HG02884 (cell line): Measurements from ENCODE around the gene RAD23B.
"Not testable (repeated sequence)": the region's sequence is repeated elsewhere in the genome, so short reads cannot be mapped to it uniquely, and the experiment has no call there.

ENCODE experiments used
- ATAC-seq: cut with Tn5 transposase; IDR thresholded peaks from one replicate; pipeline ENCODE4 v1.9.1; 2021; ENCODE audit warnings: mild to moderate bottlenecking, moderate library complexity; ENCODE audit not compliant: unreplicated experiment

Gene RAD23B

DNA sequence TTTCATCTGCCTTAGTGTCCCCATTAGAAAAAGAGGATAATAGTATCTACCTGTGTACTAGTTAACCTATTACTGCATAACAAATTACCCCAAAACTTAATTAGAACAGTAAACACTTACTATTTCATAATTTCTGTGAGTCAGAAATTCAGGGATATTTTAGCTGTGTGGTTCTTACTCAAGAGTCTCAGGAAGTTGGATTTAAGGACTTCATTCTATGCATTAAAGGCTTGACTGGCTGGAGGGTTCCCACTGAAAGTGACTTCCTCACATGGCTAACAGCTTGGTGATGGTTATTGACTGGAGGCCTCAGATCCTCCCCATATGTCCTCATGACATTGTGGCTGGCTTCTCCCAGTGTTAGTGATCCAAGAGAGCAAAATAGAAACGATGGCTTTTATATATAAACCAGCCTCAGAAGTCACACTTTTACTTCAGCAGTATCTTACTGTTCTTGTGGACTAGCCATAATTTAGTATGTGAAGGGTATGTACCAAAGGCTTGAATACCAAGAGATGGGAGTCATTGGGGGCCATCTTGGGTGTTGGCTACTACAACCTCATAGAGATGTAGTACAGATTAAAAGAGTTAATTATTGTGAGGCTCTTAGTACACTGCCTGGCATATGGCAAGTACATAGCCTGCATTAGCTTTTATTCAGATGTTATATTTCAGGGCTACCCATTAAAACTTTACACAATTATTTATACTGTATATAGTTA, 9.9 kb downstream of the RAD23B start:
- ATAC-seq = no peak

DNA sequence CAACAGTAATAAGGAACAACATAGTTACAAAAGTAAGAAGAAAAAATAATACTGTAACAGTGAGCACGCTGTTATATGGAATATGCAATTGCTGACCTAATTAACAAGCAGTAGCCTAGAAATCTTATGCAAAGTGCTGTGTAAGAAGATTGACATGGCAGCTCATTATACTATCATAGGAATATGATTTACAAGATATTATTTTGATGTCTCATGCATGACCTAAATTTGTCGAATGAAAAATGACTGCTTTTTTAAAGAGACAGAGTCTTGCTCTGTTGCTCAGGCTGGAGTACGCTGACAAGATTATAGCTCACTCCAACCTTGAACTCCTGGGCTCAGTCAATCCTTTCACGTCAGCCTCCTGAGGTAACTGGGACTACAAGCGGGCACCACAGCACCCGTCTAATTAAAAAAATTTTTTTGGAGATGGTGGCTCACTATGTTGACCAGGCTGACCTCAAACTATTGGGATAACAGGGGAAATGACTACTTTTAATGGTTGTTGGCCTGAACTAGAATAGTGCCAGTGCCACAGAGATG, 10.5 kb downstream of the RAD23B start:
- no peak for ATAC-seq

DNA sequence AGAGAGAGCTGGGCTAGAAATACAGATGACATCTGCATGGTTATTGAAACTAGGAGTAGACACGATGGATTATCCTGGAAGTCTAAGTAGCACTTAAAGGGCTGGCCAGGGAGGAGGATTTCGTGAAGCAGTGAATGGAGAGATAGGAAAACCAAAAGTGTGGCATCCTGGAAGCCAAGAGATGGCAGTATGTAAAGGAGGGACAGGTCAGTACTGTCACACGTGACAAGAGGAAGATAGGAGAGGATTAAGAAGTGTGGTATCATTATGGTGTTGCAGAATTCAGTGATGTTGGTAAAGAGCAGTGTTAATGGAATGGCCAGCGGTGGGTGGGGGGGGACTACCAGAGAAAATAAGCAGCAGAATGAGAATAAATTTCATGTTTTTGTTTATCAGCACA, 11.7 kb downstream of the RAD23B start:
- no peak for ATAC-seq

DNA sequence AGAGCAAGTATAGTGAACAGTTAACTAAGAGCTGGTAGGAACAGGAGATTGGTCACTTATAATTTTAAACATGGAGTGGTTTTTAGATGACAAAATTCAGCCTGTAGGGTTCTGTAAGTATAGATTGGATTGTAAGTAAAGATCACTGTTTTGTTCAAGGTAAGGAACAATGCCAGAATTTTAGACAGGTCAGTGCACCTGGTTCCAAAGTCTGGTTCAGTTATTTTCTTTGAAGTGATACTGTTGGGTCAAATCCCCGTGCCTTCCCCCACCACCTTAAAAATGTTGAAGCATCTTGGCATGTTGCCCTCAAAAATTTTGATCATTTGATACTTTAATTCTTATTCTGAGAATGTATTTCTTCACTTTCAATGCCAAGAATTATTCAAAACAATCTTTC, 12.9 kb downstream of the RAD23B start:
- no peak for ATAC-seq

- not testable (repeated sequence) for ATAC-seq
Observed at GRCh38 chr9:107296592-107296991, 13.5 kb downstream of the RAD23B start.

- no peak for ATAC-seq
Observed at GRCh38 chr9:107299437-107299836, 16.4 kb downstream of the RAD23B start.

GRCh38 chr9:107306308-107306707, 23.2 kb downstream of the RAD23B start:
- ATAC-seq = no peak

DNA sequence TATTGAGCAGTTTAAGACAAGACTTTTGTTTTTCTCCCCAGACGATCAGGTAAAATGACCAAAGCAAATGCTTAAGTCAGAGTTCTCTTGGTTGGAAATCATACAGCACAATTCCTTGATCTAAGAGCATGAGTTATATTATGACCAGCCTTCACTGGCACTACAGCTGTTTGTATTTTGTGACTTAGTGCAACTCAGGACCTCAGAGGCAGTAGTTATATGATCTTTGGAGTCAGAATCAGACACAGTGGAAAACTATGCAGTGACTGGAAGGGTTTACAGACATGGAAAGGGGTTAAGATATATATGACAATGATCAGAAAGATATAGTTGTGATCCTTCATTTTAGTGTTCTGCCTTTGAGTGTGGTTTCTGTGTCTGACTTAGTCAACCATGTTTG, 24.3 kb downstream of the RAD23B start:
- no peak for ATAC-seq

GRCh38 chr9:107308461-107308860, 25.4 kb downstream of the RAD23B start:
- no peak for ATAC-seq

GRCh38 chr9:107309271-107309670, 26.2 kb downstream of the RAD23B start:
- no peak for ATAC-seq

DNA sequence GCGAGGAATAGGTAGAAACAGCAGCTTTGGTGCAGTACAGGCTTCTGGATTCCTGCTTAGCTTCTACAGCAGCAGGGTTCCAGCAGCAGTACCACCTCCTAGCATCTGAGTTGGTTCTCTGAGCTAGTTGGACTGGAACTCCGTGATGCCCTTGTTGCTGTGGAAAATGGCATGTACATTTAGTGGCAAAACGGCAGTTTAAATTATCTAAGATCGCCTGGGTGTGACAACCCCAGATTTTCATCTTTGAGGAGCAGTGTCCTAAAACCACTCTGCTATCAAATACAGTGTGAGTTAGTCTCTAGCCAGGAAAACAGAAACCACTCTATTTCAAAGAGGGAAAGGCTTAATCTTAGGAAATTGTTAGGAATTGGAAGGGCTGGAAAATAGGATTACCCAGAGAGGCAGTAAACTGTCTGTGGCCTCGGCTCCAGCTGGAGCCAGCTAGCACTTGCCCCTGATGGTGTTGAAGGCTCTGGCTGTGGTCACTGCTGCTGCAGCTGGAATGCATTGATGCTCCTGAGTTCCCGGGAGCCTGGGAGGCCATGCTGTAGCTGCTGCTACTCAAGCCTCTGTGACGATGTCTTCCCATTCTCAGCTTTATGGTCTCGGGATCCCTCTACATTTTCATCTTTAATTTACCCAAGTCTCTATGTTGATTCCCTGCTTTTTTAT, 29.4 kb downstream of the RAD23B start:
- no peak for ATAC-seq

- ATAC-seq = no peak
Observed at GRCh38 chr9:107313555-107314096, 30.5 kb downstream of the RAD23B start.

- no peak for ATAC-seq
Observed at GRCh38 chr9:107314763-107315162, 31.7 kb downstream of the RAD23B start.

GRCh38 chr9:107316795-107317661, 33.9 kb downstream of the RAD23B start:
- ATAC-seq = no peak

DNA sequence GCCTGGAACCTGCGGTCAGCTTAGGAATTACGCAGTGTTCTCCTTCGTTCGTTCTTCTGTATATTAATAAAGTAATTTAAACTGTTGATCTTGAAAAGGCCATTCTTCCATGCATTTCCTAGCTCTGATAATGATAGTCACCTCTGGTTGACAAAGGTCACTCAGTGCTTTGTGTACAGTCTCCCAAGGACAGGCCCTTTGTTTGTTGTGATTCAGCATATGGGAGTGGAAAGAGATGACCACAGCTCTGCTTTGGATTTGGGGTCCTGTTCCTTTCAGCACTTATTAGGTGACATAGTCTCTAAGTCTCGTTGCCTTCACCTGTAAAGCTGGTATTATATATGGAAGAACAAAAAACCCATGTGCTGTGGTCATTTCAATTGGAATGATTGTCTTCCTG, 39.6 kb downstream of the RAD23B start:
- no peak for ATAC-seq

DNA sequence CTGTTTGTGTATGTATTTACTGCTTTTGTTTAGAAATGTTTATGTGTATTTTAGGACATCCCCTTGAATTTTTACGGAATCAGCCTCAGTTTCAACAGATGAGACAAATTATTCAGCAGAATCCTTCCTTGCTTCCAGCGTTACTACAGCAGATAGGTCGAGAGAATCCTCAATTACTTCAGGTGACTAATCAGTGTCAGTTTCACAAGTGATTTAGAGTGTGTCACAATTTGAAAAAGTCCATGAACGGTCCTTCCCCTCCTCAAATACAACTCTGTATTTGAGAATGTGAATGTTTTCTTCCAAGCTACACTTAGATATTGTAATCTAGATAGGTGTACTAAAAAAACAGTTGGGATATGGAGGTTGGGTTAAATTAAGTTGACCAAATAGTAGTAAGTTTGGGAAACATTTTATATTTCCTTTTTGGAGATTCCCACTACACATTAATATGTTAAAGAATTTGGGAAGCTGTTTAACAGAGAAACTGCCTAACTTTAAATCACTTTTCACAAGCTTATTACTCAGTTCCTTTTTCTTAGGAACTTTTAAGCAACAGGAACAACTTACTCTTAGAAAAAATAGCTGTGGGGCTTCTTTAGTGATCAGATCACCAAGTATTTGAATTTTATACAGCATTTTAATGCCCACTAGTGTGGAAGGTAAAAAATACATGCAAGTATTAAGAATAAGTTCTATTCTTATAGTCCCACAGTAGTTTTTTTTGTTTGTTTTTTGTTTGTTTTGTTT, 40.9 kb downstream of the RAD23B start:
- ATAC-seq = no peak

DNA sequence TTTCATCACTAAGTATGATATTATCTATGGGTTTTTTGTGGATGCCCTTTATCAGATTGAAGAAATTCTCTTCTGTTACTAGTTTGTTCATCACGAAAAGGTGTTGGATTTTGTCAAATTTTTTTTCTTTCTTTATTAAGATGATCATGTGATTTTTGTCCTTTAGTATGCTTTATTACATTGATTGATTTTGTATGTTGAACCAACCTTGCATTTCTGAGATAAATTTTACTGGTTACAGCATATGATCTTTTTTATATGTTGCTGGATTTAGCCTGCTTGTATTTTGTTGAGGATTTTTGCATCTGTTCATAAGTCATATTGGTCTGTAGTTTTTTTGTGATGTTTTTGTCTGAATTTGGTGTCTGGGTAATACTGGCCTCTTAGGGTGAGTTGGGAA, 42.8 kb downstream of the RAD23B start:
- no peak for ATAC-seq

- ATAC-seq = no peak
Observed at GRCh38 chr9:107328510-107328909, 45.4 kb downstream of the RAD23B start.

GRCh38 chr9:107330420-107330819, 47.3 kb downstream of the RAD23B start:
- no peak for ATAC-seq

GRCh38 chr9:107332883-107333282, 49.8 kb downstream of the RAD23B start:
- ATAC-seq = no peak
